Loucy (cell line): Measurements from ENCODE around the gene TMEM164.

ENCODE experiments used
- EZH2phosphoT487 ChIP-seq: fragments of 200-600 bp; IDR thresholded peaks from 2 replicates; pipeline ENCODE4 v1.6.1; 2018; ENCODE audit warnings: antibody characterized with exemption, mild to moderate bottlenecking, moderate library complexity, borderline replicate concordance
- TF ChIP-seq, protein P1 (sequence below): fragments of 200-600 bp; sonication (generic); conservative IDR thresholded peaks from 2 replicates; pipeline ENCODE4 v1.5.1; 2014; ENCODE audit warnings: mild to moderate bottlenecking, antibody characterized with exemption, low read length

DNA sequence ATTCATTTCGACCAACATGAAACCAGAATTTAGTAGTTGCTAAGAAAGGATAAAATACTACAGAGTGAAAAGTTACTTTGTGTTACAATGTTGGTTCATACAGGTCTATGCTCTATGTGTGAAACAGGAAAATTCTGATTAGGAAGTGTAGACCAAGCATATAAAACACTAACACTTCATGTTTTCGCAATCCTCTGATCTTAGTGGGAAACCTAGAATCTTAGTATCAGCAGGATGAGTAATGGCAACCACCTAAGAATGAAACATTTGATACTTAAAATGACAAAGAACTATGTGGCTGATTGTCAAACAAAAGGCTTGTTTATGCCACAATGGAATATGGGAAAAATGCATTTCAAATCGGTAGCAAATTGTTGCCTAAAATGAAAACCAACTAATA, 198.9 kb downstream of the TMEM164 start:
- TF ChIP-seq, protein P1, sequence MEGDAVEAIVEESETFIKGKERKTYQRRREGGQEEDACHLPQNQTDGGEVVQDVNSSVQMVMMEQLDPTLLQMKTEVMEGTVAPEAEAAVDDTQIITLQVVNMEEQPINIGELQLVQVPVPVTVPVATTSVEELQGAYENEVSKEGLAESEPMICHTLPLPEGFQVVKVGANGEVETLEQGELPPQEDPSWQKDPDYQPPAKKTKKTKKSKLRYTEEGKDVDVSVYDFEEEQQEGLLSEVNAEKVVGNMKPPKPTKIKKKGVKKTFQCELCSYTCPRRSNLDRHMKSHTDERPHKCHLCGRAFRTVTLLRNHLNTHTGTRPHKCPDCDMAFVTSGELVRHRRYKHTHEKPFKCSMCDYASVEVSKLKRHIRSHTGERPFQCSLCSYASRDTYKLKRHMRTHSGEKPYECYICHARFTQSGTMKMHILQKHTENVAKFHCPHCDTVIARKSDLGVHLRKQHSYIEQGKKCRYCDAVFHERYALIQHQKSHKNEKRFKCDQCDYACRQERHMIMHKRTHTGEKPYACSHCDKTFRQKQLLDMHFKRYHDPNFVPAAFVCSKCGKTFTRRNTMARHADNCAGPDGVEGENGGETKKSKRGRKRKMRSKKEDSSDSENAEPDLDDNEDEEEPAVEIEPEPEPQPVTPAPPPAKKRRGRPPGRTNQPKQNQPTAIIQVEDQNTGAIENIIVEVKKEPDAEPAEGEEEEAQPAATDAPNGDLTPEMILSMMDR, result no peak
- TF ChIP-seq EZH2phosphoT487, result no peak
